ENCODE data around the gene NGEF.

Gene NGEF

DNA sequence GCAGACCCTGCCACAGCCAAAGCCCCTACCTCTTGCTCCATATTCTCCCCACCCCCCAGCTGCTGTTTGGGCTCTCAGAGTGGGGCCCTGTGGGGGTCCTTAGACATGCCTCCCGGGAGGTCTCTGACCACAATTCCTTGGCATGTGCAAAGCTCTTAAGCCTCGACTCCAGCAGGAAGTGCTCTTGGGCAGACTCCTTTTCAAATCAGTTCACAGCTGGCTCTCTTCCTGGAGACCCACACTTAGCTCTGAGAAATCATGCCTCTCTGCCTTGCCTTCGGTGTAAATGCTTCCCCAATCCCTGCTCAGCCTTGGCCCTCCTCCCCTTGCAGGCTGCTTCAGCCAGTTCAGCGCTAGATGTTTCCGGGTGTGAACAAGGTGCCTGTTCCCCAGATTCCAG is 46.9 kb downstream of the NGEF start:
- no peak for DNase-seq

DNA sequence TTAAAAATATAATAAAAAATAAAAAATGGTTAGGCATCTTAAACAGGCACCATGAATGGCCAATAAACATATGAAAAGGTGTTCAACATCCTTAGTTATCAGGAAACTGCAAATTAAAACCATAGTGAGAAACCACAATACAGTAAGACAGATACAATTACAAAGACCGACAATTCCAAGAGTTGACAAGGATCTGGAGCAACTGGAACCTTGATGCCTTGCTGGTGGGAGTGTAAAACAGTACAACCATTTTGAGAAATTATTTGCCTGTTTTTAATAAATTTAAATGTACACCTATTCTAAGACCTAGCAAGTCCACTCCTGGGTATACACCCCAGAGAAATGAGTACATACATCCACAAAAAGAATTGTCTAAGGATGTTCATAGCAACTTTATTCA is 49.1 kb downstream of the NGEF start:
- DNase-seq = no peak

GRCh38 chr2:232960862-232961261 is 52.2 kb downstream of the NGEF start:
- no peak for DNase-seq

GRCh38 chr2:232959139-232959538 is 53.9 kb downstream of the NGEF start:
- DNase-seq = no peak

DNA sequence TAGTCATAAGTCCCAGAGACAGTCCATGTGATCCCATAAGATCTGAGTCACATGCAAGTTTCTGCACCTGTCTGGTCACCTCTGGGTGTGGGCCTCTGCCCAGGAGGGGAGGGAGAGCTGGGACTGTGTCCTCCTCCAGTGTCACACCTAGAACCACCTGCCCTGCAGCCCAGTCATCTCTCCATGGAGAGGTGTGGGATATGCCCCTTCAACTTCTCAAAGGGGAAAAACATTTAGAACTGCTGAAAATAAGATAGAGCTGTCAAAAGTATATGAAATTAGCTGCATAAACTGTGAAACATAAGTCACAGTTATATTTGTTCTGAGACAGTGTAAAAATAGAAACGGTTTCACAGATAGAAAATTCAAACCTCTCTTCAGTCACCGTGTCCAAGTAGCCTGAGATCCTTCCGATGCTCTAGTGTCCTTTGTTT is 55.4 kb downstream of the NGEF start:
- DNase-seq = no peak

- DNase-seq = no peak
Observed at GRCh38 chr2:232955856-232956255, 57.2 kb downstream of the NGEF start.

DNA sequence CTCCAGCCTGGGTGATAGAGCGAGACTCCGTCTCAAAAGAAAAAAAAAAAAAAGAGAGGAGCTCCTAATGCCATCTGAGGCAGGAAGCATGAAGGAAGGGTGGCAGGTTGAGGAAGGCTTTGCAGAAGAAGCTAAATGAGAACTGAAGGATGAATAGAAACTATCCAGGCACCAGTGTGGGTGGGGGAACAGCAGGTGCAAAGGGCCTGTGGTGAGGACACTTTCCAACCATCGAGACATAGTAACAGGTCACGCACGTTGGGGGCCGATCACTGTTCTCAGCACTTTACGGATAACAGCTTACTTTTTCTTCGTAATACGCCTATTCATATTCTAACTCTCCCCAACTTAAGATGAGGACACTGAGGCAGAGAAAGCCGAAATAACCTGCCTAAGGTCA is 58.4 kb downstream of the NGEF start:
- DNase-seq = no peak

GRCh38 chr2:232951891-232952290 is 61.2 kb downstream of the NGEF start:
- no peak for DNase-seq

DNA sequence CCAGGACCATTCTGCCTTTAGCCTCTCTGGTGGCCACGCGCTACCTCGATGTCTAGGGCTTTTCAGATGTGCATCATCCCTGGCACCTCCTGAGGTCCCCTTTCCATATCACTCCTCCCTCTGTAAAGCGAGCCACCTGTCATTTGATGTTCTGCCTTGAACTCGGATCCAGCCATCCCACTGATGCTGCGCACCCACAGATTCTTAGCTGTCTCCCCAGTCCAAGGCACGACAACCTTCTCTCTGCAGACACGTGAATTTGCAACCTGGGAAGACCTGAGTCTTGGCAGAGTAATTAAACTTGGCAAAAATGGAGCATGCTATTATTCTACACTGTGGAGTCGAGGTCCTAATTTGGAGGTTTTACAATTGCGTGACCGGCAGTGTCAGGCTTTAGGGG is 61.9 kb downstream of the NGEF start:
- no peak for DNase-seq

DNA sequence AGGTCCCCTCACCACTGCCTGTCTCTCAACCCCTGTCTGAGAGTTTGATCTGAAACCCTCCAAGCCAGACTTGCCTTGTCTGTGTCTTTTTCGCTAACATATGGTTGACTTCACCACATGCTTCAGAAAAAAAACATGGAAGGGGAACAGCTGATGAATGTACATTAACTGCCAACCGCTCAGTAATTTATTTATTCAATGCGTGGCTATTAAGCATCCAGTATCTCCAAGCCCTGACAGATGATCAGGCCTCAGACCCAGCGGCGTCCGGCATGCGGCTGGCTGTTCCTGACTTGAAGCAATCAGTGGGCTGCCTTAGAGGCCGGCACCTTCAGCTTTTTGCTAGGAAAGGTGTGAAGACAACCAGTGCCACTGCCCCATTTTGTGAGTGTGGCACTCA is 62.3 kb downstream of the NGEF start:
- DNase-seq = no peak

DNA sequence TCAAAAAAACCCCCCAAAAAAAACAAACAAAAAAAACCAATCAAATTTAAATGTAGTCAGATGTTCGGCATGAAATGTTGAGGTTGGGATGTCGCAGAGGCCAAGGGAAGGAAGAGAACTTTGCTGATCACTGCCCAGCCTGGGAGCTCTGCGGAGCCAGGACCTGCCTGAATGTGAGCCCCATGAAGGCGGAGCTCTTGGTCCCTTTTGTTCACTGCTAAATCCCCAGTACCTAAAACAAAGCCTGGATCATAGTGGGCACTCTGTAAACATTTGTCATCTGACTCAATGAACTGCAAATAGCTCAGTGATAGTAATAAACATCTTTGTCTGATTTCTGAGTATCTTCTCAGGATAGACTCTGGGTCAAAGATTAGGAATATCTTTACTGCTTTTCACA is 64.0 kb downstream of the NGEF start:
- no peak for DNase-seq

DNA sequence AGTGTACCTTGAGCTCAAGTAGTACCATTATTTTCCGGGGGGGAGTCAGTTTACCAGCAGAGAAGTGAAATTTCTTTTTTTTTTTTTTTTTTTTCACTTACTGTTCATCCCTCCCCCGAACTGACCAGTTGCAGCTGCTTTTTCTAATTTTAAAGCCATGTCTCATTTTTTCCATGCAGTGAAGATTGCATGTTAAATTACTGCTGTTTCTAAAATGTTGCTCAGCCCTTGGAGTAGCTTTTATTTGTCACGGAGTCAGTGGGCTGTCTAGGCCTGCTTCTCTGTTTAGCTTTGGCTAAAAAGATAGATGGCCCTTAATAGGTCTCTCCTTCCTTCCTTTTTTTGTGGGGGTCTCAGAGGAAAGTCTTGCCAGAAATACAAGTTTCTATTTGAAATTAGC is 70.2 kb downstream of the NGEF start:
- DNase-seq = no peak

DNA sequence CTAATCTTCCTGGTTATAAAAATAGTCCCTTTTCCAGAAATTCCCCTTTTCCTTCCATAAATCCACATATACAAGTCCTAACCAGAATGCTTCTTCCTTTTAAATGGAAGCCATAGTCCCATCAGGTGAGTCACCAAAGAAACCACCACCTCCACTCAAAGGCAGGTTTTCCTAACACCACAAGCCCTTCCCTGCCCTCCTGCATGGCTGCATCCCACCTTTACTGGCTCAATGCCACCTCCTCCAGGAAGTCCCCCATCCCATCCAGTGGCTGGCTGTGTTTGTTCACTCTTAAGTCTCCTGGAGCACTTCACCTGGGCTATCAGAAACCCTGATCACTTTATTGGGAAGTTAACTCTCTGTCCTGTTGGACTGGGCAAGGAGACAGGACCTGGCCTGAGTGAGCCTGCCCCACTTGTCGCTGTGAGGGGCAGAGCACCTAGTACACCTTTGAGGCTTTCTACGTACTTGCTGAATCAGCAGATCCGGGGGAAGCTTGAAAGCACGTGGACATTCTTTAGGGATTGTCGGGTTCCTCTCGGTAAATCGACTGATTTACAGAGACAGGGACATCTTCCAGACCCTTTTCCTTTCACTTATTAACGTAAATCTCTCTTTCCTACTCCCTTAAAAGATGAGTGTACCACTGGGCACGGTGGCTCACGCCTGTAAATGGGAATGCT is 71.0 kb downstream of the NGEF start:
- no peak for DNase-seq

DNA sequence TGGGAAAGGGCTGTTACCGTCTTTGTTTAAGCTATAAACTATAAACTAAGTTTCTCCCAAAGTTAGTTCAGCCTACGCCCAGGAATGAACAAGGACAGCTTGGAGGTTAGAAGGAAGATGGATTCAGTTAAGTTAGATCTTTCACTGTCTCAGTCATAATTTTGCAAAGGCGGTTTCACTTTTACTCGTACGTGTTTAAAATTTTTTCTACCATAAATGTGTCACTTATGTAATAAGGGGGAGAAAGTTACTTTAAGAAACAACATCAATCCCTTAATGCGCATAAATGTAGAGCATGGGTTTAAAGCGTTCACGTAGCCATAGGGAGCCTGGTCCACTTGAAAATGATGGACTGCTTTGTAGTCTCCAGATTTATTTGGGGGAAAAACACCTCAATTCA is 71.7 kb downstream of the NGEF start:
- no peak for DNase-seq

DNA sequence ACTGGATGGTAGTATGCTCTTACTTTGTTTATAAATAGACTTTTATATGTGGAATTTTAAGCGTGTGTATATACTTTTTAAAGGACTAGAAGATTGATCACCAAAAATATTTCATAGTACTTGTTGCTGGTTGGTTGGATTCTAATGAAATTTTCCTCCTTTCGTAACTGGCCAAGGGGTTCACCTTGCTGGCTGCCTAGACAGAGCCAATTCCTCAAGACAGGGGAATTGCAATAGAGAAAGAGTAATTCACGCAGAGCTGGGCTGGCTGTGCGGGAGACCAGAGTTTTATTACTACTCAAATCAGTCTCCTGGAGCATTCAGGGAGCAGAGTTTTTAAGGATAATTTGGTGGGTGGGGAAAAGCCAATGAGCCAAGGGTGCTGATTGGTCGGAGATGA is 72.3 kb downstream of the NGEF start:
- DNase-seq = no peak

GRCh38 chr2:232937278-232937906 is 75.7 kb downstream of the NGEF start:
- DNase-seq = no peak

GRCh38 chr2:232931636-232932035 is 81.4 kb downstream of the NGEF start:
- DNase-seq = no peak

DNA sequence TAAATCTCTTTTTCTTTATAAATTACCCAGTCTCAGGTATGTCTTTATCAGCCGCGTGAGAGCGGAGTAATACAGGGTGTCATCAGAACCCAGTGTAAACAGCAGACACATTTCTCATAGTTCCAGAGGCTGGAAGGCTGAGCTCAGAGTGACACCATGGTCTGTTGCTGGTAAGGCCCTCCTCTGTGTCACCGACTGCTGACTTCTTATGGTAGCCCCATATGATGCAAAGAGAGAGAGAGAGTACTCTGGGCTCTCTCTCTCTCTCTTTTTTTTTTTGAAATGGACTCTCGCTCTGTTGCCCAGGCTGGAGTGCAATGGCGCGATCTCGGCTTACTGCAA is 83.0 kb downstream of the NGEF start:
- no peak for DNase-seq

GRCh38 chr2:232929303-232930058 is 83.6 kb downstream of the NGEF start:
- DNase-seq = no peak

GRCh38 chr2:232928551-232929302 is 84.3 kb downstream of the NGEF start:
- no peak for DNase-seq

GRCh38 chr2:232927793-232928550 is 85.1 kb downstream of the NGEF start:
- no peak for DNase-seq

- DNase-seq = no peak
Observed at GRCh38 chr2:232927032-232927792, 85.8 kb downstream of the NGEF start.
